Epithelial cell of proximal tubule (primary cell): ENCODE data around the gene TRAF7. TPM values are rescaled to one million over a fixed set of nuclear protein-coding genes. Genes with fewer than 3 reads are reported as not detected.

Experiments
- DNase-seq: peaks from one replicate; pipeline ENCODE4 v3.0.0-alpha.2; 2011; ENCODE audit warnings: low read depth
- H3K4me3 ChIP-seq: 2 replicates; pipeline ENCODE4 v1.5.1; 2011; ENCODE audit warnings: low read depth, mild to moderate bottlenecking, low read length
- total RNA-seq: library from RNA; depleted of rRNA; stranded (reverse); fragments of >200 nt; gene quantifications from 2 replicates; pipeline ENCODE4 v1.2.3, GENCODE V29; 2015
- TF ChIP-seq, protein P1 (sequence below): conservative IDR thresholded peaks from 2 replicates; pipeline ENCODE4 v1.5.1; 2012; ENCODE audit warnings: low read depth, mild to moderate bottlenecking, low read length

Gene TRAF7
- total RNA-seq, 1 donor from 2014 or later = 48.6 TPM

DNA sequence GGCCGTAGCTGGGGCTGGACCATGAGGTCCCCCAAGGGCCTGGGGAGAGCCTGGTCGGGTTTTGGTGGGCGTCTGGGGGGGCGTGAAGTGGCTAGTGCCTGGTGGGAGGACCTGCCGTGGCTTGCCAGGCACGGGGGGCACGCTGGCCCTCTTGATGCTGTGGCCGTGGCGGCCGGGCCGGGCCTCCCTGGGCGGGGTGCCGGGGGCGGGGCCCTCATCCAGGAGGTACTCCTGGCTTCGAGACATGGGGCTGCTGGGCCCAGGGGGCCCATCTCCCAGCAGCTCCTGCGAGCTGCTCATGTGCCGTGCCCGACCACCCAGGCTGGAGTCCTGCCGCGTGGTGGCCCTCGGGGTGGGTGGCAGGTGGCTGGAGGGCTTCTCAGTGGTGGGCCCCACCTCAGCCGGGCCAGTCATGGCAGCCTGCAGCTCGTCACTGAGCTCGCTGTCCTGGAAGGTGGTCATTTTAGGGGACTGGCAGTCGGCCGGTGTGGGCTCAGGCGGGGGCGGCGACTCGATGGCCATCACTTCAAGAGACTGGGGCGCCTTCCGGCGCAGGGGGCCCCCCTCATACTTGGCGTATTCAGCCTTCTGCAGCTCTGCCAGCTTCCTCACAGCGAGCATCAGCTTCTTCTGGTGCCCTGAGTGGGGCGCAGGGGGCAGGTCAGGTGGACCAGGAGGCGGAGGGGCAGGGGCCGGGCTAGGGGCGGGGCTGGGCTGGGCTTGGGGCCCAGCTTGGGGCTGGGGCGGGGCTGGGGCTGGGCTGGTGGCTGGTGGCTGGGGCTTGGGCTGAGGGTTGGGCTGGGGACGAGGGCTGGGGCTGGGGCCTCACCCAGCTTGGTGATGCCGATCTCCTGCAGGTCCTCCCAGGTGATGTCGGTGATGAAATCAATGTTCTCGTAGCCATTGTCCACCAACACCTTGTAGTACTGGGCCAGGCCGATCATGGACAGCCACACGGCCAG lies 25.7 kb downstream of the TRAF7 start:
- DNase-seq = no peak
- TF ChIP-seq, protein P1, sequence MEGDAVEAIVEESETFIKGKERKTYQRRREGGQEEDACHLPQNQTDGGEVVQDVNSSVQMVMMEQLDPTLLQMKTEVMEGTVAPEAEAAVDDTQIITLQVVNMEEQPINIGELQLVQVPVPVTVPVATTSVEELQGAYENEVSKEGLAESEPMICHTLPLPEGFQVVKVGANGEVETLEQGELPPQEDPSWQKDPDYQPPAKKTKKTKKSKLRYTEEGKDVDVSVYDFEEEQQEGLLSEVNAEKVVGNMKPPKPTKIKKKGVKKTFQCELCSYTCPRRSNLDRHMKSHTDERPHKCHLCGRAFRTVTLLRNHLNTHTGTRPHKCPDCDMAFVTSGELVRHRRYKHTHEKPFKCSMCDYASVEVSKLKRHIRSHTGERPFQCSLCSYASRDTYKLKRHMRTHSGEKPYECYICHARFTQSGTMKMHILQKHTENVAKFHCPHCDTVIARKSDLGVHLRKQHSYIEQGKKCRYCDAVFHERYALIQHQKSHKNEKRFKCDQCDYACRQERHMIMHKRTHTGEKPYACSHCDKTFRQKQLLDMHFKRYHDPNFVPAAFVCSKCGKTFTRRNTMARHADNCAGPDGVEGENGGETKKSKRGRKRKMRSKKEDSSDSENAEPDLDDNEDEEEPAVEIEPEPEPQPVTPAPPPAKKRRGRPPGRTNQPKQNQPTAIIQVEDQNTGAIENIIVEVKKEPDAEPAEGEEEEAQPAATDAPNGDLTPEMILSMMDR = no peak
- H3K4me3 ChIP-seq = no peak overlapping the region

DNA sequence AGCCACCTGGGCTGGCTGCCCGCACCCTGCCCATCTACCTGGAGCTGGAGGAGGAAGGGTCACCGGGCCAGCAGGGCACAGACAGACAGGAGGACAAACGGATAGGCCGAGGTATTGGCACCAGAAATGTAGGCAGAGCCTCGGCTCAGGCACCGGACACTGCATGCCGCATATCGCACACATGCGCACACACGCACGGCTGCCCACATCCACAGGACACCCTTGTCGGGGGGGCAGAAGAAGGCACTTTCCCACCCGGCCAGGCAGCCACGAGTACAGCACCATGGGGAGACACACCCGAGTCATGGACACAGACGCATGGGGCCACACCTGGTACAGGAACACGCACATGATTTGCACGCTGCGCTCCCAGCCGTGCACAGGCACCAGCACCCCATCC lies 26.4 kb downstream of the TRAF7 start:
- DNase-seq = no peak
- TF ChIP-seq, protein P1 = no peak
- H3K4me3 ChIP-seq = no peak overlapping the region

DNA sequence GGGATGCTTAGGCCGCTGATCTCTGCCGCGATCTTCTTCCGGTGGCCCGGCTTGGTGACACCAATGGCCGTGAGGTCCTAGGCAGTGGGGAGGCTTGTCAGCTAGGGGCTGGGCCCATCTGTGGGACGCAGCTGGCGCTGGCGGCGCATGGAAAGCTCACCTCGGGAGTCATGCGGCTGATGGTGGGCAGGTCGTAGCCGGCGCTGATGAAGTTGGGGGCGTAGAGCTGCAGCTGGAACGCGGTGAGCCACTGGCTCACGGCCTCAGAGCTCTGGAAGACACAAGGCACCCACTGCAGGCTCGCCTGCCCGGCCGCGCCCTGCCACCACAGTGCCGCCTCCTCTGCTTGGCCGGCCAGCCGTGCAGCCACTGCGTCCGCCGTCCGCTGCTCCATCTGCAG lies 28.1 kb downstream of the TRAF7 start:
- DNase-seq = no peak
- H3K4me3 ChIP-seq = no peak overlapping the region
- TF ChIP-seq, protein P1 = no peak

DNA sequence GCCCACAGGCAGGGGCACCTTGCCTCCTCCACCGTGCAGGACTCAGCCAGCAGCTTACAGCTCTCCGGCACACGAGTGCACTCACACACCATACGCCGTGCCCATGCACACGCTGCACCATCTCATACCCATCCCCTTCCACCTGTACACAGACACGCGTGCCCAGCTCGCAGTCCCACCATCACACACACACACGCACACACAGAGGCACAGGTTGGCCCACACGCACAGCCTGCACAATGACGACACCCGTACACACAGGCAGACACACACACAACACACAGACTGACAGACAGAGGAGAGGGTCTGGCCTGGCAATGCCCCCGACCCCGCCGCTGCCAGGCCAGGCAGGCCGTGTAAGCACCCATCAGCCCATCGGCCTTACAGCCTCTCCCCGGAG lies 28.8 kb downstream of the TRAF7 start:
- TF ChIP-seq, protein P1 = no peak
- no peak for DNase-seq
- no peak overlapping the region for H3K4me3 ChIP-seq

DNA sequence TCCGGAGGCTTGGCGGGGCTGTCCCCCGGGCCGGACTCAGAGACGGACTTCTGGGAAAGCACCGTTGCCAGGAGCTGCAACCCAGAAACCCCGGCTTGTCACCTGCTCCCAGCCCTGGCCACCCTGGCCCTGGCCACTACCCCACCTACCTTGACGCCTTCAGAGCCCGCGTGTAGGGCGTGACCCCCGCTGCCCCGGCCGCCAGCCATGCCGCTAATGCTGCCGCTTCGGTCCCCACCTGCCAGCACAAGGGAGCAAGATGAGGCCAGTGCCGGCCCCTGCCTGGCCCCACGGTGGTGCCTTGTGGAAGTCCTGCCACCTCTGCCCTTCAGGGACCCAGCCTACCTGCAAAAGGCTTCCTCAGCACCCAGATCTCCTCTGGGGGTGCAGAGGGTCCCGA lies 29.4 kb downstream of the TRAF7 start:
- TF ChIP-seq, protein P1 = no peak
- no peak overlapping the region for H3K4me3 ChIP-seq
- no peak for DNase-seq

DNA sequence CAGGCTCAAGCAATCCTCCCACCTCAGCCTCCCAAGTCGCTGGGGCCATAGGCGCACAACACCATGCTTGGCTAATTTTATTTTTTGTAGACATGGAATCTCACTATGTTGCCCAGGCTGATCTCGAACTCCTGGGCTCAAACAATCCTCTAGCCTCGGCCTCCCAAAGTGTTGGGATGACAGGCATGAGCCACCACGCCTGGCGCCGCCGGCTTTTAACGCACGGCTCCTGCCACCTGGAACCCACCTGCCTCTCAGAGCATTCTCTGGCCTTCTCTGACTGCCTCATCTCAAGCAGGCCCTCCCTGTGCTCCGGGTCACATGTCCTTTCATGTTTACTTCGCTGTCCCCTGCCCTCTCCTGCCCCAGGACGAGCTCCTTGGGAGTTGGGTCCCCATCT lies 30.5 kb downstream of the TRAF7 start:
- no peak overlapping the region for H3K4me3 ChIP-seq
- TF ChIP-seq, protein P1 = no peak

DNA sequence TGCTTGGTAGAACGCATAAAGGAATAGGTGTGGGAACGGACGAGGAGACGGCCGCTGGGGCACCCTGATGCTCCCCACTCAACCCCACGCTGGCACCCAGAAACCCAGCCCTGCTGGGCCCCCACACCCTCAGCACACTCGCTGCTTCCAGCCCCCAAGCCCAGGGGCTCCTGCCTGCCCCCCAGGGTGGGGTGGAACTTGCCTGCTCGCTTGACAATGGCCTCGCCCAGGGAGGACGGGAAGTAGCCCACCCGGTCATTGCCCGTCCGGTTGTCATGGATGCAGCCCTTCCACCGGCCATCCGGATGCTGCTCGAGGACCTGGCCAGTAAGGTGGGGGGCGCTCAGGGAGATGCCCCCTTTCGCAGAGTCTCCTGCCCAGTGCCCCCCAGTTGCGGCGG lies 30.9 kb downstream of the TRAF7 start:
- H3K4me3 ChIP-seq = no peak overlapping the region
- TF ChIP-seq, protein P1 = no peak
- no peak for DNase-seq

More for the DNA sequence above, 30.5 kb downstream of the TRAF7 start:
- no peak for DNase-seq
